ENCODE results near the gene TJAP1.

- TF ChIP-seq EZH2phosphoT487 (IDR thresholded peaks at IDR 0.05; ENCODE audit: low read depth, severe bottlenecking, unreplicated experiment): no peak
- no peak for TF ChIP-seq CTCF (IDR thresholded peaks at IDR 0.05; ENCODE audit: poor library complexity)
- TF ChIP-seq EZH2 (IDR thresholded peaks at IDR 0.05; ENCODE audit: borderline replicate concordance): no peak
Measured at GRCh38 chr6:43497129-43497396, 19.7 kb downstream of the TJAP1 start.

Measured in hepatocyte (in vitro differentiated cells).